Neural cell (in vitro differentiated cells): Measurements from ENCODE around the gene STRN3.

ENCODE experiments used
- EZH2 ChIP-seq: fragments of 200-600, 300-800 bp; shearing (Covaris generic), sonication (generic); IDR thresholded peaks from 2 replicates; pipeline ENCODE4 v1.6.1; 2014; ENCODE audit warnings: antibody characterized with exemption, low read length, borderline replicate concordance, mild to moderate bottlenecking; ENCODE audit not compliant: insufficient read depth, poor library complexity, severe bottlenecking
- SMC3 ChIP-seq: fragments of 450-650 bp; conservative IDR thresholded peaks from 2 replicates; pipeline ENCODE4 v1.6.1; 2014; ENCODE audit warnings: antibody characterized with exemption, mild to moderate bottlenecking, moderate library complexity; ENCODE audit not compliant: poor library complexity
- TF ChIP-seq, protein P1 (sequence below): fragments of 450-650 bp; IDR thresholded peaks from 2 replicates; pipeline ENCODE4 v1.5.1; 2014; ENCODE audit warnings: antibody characterized with exemption, mild to moderate bottlenecking, moderate library complexity; ENCODE audit not compliant: poor library complexity, severe bottlenecking

GRCh38 chr14:30906752-30907658, 119.2 kb downstream of the STRN3 start:
- TF ChIP-seq EZH2 (no peak), SMC3 (peak; percentile 64)
- TF ChIP-seq, protein P1, sequence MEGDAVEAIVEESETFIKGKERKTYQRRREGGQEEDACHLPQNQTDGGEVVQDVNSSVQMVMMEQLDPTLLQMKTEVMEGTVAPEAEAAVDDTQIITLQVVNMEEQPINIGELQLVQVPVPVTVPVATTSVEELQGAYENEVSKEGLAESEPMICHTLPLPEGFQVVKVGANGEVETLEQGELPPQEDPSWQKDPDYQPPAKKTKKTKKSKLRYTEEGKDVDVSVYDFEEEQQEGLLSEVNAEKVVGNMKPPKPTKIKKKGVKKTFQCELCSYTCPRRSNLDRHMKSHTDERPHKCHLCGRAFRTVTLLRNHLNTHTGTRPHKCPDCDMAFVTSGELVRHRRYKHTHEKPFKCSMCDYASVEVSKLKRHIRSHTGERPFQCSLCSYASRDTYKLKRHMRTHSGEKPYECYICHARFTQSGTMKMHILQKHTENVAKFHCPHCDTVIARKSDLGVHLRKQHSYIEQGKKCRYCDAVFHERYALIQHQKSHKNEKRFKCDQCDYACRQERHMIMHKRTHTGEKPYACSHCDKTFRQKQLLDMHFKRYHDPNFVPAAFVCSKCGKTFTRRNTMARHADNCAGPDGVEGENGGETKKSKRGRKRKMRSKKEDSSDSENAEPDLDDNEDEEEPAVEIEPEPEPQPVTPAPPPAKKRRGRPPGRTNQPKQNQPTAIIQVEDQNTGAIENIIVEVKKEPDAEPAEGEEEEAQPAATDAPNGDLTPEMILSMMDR, result peak; percentile 66
